H1 (cell line): ENCODE data around the gene FABP6. TPM values are rescaled to one million over a fixed set of nuclear protein-coding genes. Genes with fewer than 3 reads are reported as not detected.

Source experiments
- SIRT6 ChIP-seq: IDR thresholded peaks from one replicate; pipeline ENCODE4 v1.7.1; 2012; ENCODE audit warnings: low read length, inconsistent platforms
- SUZ12 ChIP-seq: fragments of 200-600 bp; sonication (generic); IDR thresholded peaks from 2 replicates; pipeline ENCODE4 v1.6.1; 2012; ENCODE audit warnings: mild to moderate bottlenecking, inconsistent platforms, low read length, moderate library complexity, mixed read lengths
- polyA plus RNA-seq, 7 experiments: library from polyadenylated mRNA; depleted of rRNA in 3 of 7; stranded (reverse) in 5 of 7; unstranded in 2 of 7; fragments of >200 nt in 5 of 7; fragments of 200-250 nt in 2 of 7; gene quantifications; 1 replicate in 5 of 7; 2 replicates in 1 of 7; 4 replicates in 1 of 7; pipeline versions ENCODE4 v1.2.1 to v1.2.3, GENCODE V29; 2011 to 2013; ENCODE audit warnings: missing spikeins in 2 of 7, mixed read lengths in 2 of 7
- total RNA-seq: library from RNA; stranded (reverse); fragmentation: NEBNext Ultra II Directional; extraction: Animal tissue kit (Norgen Biotek cat#: 25700); gene quantifications from 2 replicates; pipeline ENCODE4 v1.2.1, GENCODE V29; 2021
- TF ChIP-seq, protein P1 (sequence below): IDR thresholded peaks from 2 replicates; pipeline ENCODE4 v1.6.1; 2012; ENCODE audit warnings: inconsistent platforms

The FABP6 gene
- total and polyA plus RNA-seq, 2 of the 8 experiments (the other 6 are each of a cell fraction or from before 2014, with no cell fraction given) = 4.8 to 6.1 TPM

DNA sequence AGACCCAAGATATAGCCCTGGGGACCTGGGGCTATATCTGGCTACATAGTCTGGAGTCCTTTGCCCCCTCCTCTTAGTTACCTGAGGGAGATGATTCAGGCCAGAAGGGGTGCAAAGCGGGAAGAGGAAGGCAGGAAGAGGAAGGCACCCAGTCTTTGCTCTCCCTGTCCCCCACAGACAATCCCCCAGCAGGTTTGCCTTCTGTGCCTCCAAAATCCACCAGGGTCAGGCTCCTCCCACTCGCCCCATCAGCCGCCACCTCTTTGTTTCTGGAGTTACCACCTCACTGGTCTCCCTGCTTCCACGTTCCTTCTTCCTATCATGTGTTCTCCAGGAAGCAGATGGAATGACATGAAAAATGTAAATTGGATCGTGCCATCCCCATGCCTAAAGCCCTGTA, 31.2 kb upstream of the FABP6 start (continued):
- TF ChIP-seq, protein P1, sequence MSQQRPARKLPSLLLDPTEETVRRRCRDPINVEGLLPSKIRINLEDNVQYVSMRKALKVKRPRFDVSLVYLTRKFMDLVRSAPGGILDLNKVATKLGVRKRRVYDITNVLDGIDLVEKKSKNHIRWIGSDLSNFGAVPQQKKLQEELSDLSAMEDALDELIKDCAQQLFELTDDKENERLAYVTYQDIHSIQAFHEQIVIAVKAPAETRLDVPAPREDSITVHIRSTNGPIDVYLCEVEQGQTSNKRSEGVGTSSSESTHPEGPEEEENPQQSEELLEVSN = no peak
- TF ChIP-seq SUZ12 (no peak), SIRT6 (no peak)
